A673 (cell line): ENCODE measurements around the gene CALN1. TPM values are rescaled to one million over a fixed set of nuclear protein-coding genes. Genes with fewer than 3 reads are reported as not detected.

Experiments
- BruUV-seq: library from RNA; stranded (reverse); fragments of 400-500 nt; replicated peaks from 2 replicates; lab custom pipeline; 2021; lab: Mats Ljungman, UMichigan
- CTCF ChIA-PET: fragments of 300-600 bp; sonication (Branson Sonifier 250); formaldehyde crosslinking; loops from one replicate; lab custom pipeline; 2022; ENCODE audit warnings: antibody characterized with exemption; lab: Charles Lee
- POLR2A ChIA-PET: fragments of 300-600 bp; sonication (Branson Sonifier 250); formaldehyde crosslinking; loops from one replicate; lab custom pipeline; 2022; ENCODE audit warnings: antibody characterized with exemption; ENCODE audit not compliant: low non-redundant PET; lab: Charles Lee
- DNase-seq: peaks from one replicate; pipeline ENCODE4 v3.0.0-alpha.2; 2015; ENCODE audit warnings: low spot score
- H3K27ac ChIP-seq: fragments of 200-600 bp; sonication (generic); 2 replicates; pipeline ENCODE4 v1.5.1; 2016; ENCODE audit warnings: mixed run types, low read depth, mild to moderate bottlenecking, mixed read lengths, antibody characterized with exemption, low read length; ENCODE audit not compliant: poor library complexity, severe bottlenecking
- H3K27me3 ChIP-seq: fragments of 200-600 bp; sonication (generic); replicated peaks from 2 replicates; pipeline ENCODE4 v1.6.1; 2017; ENCODE audit warnings: mixed run types, low read depth, mild to moderate bottlenecking, mixed read lengths, antibody characterized with exemption, low read length; ENCODE audit not compliant: insufficient read depth, poor library complexity
- H3K36me3 ChIP-seq: fragments of 200-600 bp; sonication (generic); 2 replicates; pipeline ENCODE4 v1.6.1; 2016; ENCODE audit warnings: mixed run types, mild to moderate bottlenecking, mixed read lengths, antibody characterized with exemption, low read length; ENCODE audit not compliant: insufficient read depth, poor library complexity, severe bottlenecking
- H3K4me1 ChIP-seq: fragments of 200-600 bp; sonication (generic); 2 replicates; pipeline ENCODE4 v1.6.1; 2017; ENCODE audit warnings: mixed run types, mild to moderate bottlenecking, mixed read lengths, antibody characterized with exemption, low read length; ENCODE audit not compliant: insufficient read depth, poor library complexity, severe bottlenecking
- H3K4me3 ChIP-seq: fragments of 200-600 bp; sonication (generic); 2 replicates; pipeline ENCODE4 v1.5.1; 2016; ENCODE audit warnings: low read depth, mixed run types, mild to moderate bottlenecking, mixed read lengths, low read length; ENCODE audit not compliant: poor library complexity, severe bottlenecking
- H3K9me3 ChIP-seq: fragments of 200-600 bp; sonication (generic); 2 replicates; pipeline ENCODE4 v1.6.1; 2016; ENCODE audit warnings: mixed run types, low read depth, mild to moderate bottlenecking, mixed read lengths, antibody characterized with exemption, low read length; ENCODE audit not compliant: poor library complexity, severe bottlenecking
- CTCF ChIP-seq: fragments of 300-800, 200-600 bp; sonication (generic); conservative IDR thresholded peaks from 2 replicates; pipeline ENCODE4 v1.5.1; 2017; ENCODE audit warnings: low read depth, mild to moderate bottlenecking, antibody characterized with exemption, low read length, moderate library complexity, mixed read lengths
- EZH2 ChIP-seq: fragments of 200-600 bp; sonication (generic); IDR thresholded peaks from 2 replicates; pipeline ENCODE4 v1.6.1; 2017; ENCODE audit warnings: borderline replicate concordance, low read depth, mild to moderate bottlenecking, mixed read lengths, antibody characterized with exemption, low read length; ENCODE audit not compliant: poor library complexity, severe bottlenecking
- intact Hi-C: fragments of 100-400 bp; cut with micrococcal nuclease; formaldehyde crosslinking; loops from one replicate; pipeline ENCODE4 v1.10.0; 2022; ENCODE audit not compliant: unreplicated experiment
- total RNA-seq: library from RNA; stranded (reverse); gene quantifications from 2 replicates; pipeline ENCODE4 v1.2.3, GENCODE V29; 2021

Gene CALN1
- total RNA-seq, 1 experiment from 2014 or later = not detected

- no peaks in the 10 kb centered on the region for H3K4me1 ChIP-seq
- no peak overlapping the region for H3K27ac ChIP-seq
- H3K36me3 ChIP-seq = no peaks in the 10 kb centered on the region
- CTCF ChIA-PET = no interaction called here
- no peaks in the 10 kb centered on the region for H3K27me3 ChIP-seq
- POLR2A ChIA-PET = no interaction called here
- H3K9me3 ChIP-seq = peaks cover 5% of the 10 kb centered on the region
- BruUV-seq = no TSS peak
- no peak for TF ChIP-seq EZH2
- TF ChIP-seq CTCF = no peak
- DNase-seq = no peak
- intact Hi-C loops = no loop called here
- H3K4me3 ChIP-seq = no peak overlapping the region
Observed at GRCh38 chr7:72063330-72063729, 348.8 kb downstream of the CALN1 start.

- intact Hi-C loops = no loop called here
- Histone ChIP-seq H3K27me3 (no peaks in the 10 kb centered on the region), H3K27ac (no peak overlapping the region), H3K4me1 (no peaks in the 10 kb centered on the region), H3K9me3 (peaks cover 5% of the 10 kb centered on the region), H3K36me3 (no peaks in the 10 kb centered on the region), H3K4me3 (no peak overlapping the region)
- TF ChIP-seq CTCF = no peak
- TF ChIP-seq EZH2 = no peak
- DNase-seq = no peak
- BruUV-seq = no TSS peak
- ChIA-PET CTCF (no interaction called here), POLR2A (no interaction called here)
Observed at GRCh38 chr7:72062666-72063065, 349.5 kb downstream of the CALN1 start.

GRCh38 chr7:72059925-72060324, 352.2 kb downstream of the CALN1 start:
- CTCF ChIA-PET = no interaction called here
- POLR2A ChIA-PET = no interaction called here
- no peak overlapping the region for H3K4me3 ChIP-seq
- no peaks in the 10 kb centered on the region for H3K36me3 ChIP-seq
- DNase-seq = no peak
- no peak for TF ChIP-seq EZH2
- TF ChIP-seq CTCF = no peak
- no peaks in the 10 kb centered on the region for H3K4me1 ChIP-seq
- BruUV-seq = no TSS peak
- no peak overlapping the region for H3K27ac ChIP-seq
- H3K9me3 ChIP-seq = peaks cover 10% of the 10 kb centered on the region
- H3K27me3 ChIP-seq = no peaks in the 10 kb centered on the region
- intact Hi-C loops = no loop called here
